Measurements from ENCODE around the gene HEPH. TPM values are rescaled to one million over a fixed set of nuclear protein-coding genes. Genes with fewer than 3 reads are reported as not detected.
"Not testable (repeated sequence)": the region's sequence is repeated elsewhere in the genome, so short reads cannot be mapped to it uniquely, and the experiment has no call there.

Gene HEPH
- not detected for total RNA-seq
- not detected for total RNA-seq (2013)

- Mint-ChIP-seq H3K36me3 (no peaks in the 10 kb centered on the region), H3K4me1 (no peaks in the 10 kb centered on the region), H3K27ac (no peak within 1 kb of the TSS), H3K27me3 (ENCODE audit: low read depth in 2 of 2) (peaks cover 0 to 38% of the 10 kb centered on the region in 2 donors), H3K4me3 (no peak within 1 kb of the TSS), H3K9me3 (no peaks in the 10 kb centered on the region)
- TF ChIP-seq CTCF (IDR thresholded peaks at IDR 0.05), result no peak
- H3K9me3 ChIP-seq (ENCODE audit: control insufficient read depth, insufficient read depth, low read length), result no peaks in the 10 kb centered on the region
- no peak for ATAC-seq
- H3K4me3 ChIP-seq (ENCODE audit: low read length), result no peak within 1 kb of the TSS
- H3K4me1 ChIP-seq (ENCODE audit: control insufficient read depth, insufficient read depth, low read length), result no peaks in the 10 kb centered on the region
- intact Hi-C loops (cut with micrococcal nuclease), result no loop called here
- WGBS (ENCODE audit: insufficient coverage), result no CpG with 5 or more reads among the region's 3 CpGs
- no peak for DNase-seq
- H3K27me3 ChIP-seq (ENCODE audit: control insufficient read depth, insufficient read depth, low read length), result no peaks in the 10 kb centered on the region
- H3K36me3 ChIP-seq (ENCODE audit: control insufficient read depth, insufficient read depth, low read length), result no peaks in the 10 kb centered on the region
- no peak within 1 kb of the TSS for H3K27ac ChIP-seq (ENCODE audit: low read length)
Measured at GRCh38 chrX:66163849-66164411, at the start of gene HEPH. HEPH (plus strand) TSS chrX:66164247; CDS start chrX:66170571, 6,324 bp downstream.

- ATAC-seq; H3K9me3 ChIP-seq (ENCODE audit: control insufficient read depth, insufficient read depth, low read length); H3K27ac ChIP-seq (ENCODE audit: low read length); H3K27me3 Mint-ChIP-seq (ENCODE audit: low read depth in 2 of 2); H3K9me3 Mint-ChIP-seq; DNase-seq; H3K36me3 ChIP-seq (ENCODE audit: control insufficient read depth, insufficient read depth, low read length); H3K36me3 Mint-ChIP-seq; H3K4me3 Mint-ChIP-seq; H3K4me1 ChIP-seq (ENCODE audit: control insufficient read depth, insufficient read depth, low read length); H3K4me3 ChIP-seq (ENCODE audit: low read length); H3K27me3 ChIP-seq (ENCODE audit: control insufficient read depth, insufficient read depth, low read length); H3K27ac Mint-ChIP-seq: not testable (repeated sequence)
- H3K4me1 Mint-ChIP-seq, result peaks cover 11 to 18% of the 10 kb centered on the region in 2 donors
- 94% methylated on average over 6 of the region's 6 CpGs for WGBS (ENCODE audit: insufficient coverage)
- intact Hi-C loops (cut with micrococcal nuclease), result loop anchor here (10.0 kb wide), 1 partner anchor 354 kb away; no protein-coding TSS in a partner anchor
Measured at GRCh38 chrX:66118722-66119121, 45.3 kb upstream of the HEPH start.

- intact Hi-C loops (cut with micrococcal nuclease); H3K4me3 Mint-ChIP-seq; H3K27ac Mint-ChIP-seq; ATAC-seq; H3K9me3 Mint-ChIP-seq; H3K36me3 ChIP-seq (ENCODE audit: control insufficient read depth, insufficient read depth, low read length); H3K27me3 Mint-ChIP-seq (ENCODE audit: low read depth in 2 of 2); H3K4me3 ChIP-seq (ENCODE audit: low read length); H3K9me3 ChIP-seq (ENCODE audit: control insufficient read depth, insufficient read depth, low read length); H3K4me1 ChIP-seq (ENCODE audit: control insufficient read depth, insufficient read depth, low read length); H3K27ac ChIP-seq (ENCODE audit: low read length); H3K4me1 Mint-ChIP-seq; DNase-seq; H3K27me3 ChIP-seq (ENCODE audit: control insufficient read depth, insufficient read depth, low read length): not testable (repeated sequence)
- WGBS (ENCODE audit: insufficient coverage), result 86% methylated on average over 1 of the region's 2 CpGs
- peaks cover 10% of the 10 kb centered on the region for H3K36me3 Mint-ChIP-seq
Measured at GRCh38 chrX:66121354-66121753, 42.7 kb upstream of the HEPH start.

GRCh38 chrX:66126662-66127061 lies 37.4 kb upstream of the HEPH start:
- intact Hi-C loops (cut with micrococcal nuclease), result no loop called here
- Mint-ChIP-seq H3K27me3 (ENCODE audit: low read depth in 2 of 2) (peaks cover 3 to 39% of the 10 kb centered on the region in 2 donors), H3K4me1 (no peaks in the 10 kb centered on the region), H3K9me3 (peaks cover 2 to 5% of the 10 kb centered on the region in 2 donors), H3K4me3 (no peak overlapping the region), H3K27ac (no peak overlapping the region), H3K36me3 (peaks cover 10% of the 10 kb centered on the region)
- ATAC-seq (no peak), DNase-seq (no peak)
- no peaks in the 10 kb centered on the region for H3K4me1 ChIP-seq (ENCODE audit: control insufficient read depth, insufficient read depth, low read length)
- no peaks in the 10 kb centered on the region for H3K36me3 ChIP-seq (ENCODE audit: control insufficient read depth, insufficient read depth, low read length)
- no peaks in the 10 kb centered on the region for H3K9me3 ChIP-seq (ENCODE audit: control insufficient read depth, insufficient read depth, low read length)
- no peak for TF ChIP-seq CTCF (IDR thresholded peaks at IDR 0.05)
- H3K27ac ChIP-seq (ENCODE audit: low read length), result no peak overlapping the region
- no peak overlapping the region for H3K4me3 ChIP-seq (ENCODE audit: low read length)
- no peaks in the 10 kb centered on the region for H3K27me3 ChIP-seq (ENCODE audit: control insufficient read depth, insufficient read depth, low read length)
- WGBS (ENCODE audit: insufficient coverage), result 92% methylated on average over 3 of the region's 3 CpGs

Data from natural killer cell (primary cell).